SK-N-MC (cell line): Measurements from ENCODE around the gene ORC3.

Experiments
- DNase-seq: peaks from one replicate; pipeline ENCODE4 v3.0.0-alpha.2; 2011; ENCODE audit warnings: low read depth, low spot score
- H3K27ac ChIP-seq: fragments of 200-600 bp; sonication (generic); 2 replicates; pipeline ENCODE4 v1.5.1; 2016; ENCODE audit warnings: mixed run types
- H3K36me3 ChIP-seq: fragments of 200-600 bp; sonication (generic); 2 replicates; pipeline ENCODE4 v1.6.1; 2017; ENCODE audit warnings: antibody characterized with exemption, low read length, mixed read lengths; ENCODE audit not compliant: insufficient read depth
- H3K4me3 ChIP-seq: fragments of 200-600 bp; sonication (generic); 2 replicates; pipeline ENCODE4 v1.5.1; 2016
- H3K9ac ChIP-seq: fragments of 200-600 bp; sonication (generic); 2 replicates; pipeline ENCODE4 v1.8.0; 2017; ENCODE audit warnings: mixed run types, mixed read lengths; ENCODE audit not compliant: insufficient read length
- H3K9me3 ChIP-seq: fragments of 200-600 bp; sonication (generic); 2 replicates; pipeline ENCODE4 v1.6.1; 2017; ENCODE audit warnings: low read depth, mild to moderate bottlenecking, antibody characterized with exemption, low read length, moderate library complexity, mixed read lengths
- EZH2 ChIP-seq: fragments of 200-600 bp; sonication (generic); IDR thresholded peaks from one replicate; pipeline ENCODE4 v1.6.1; 2017; ENCODE audit warnings: antibody characterized with exemption
- FOXP2 ChIP-seq: optimal IDR thresholded peaks from 2 replicates; pipeline ENCODE3; 2011; ENCODE audit warnings: mild to moderate bottlenecking, moderate library complexity; ENCODE audit not compliant: insufficient read depth; ENCODE audit errors: extremely low read length, control extremely low read depth
- POLR2AphosphoS5 ChIP-seq: IDR thresholded peaks from 2 replicates; pipeline ENCODE4 v1.6.1; 2012; ENCODE audit warnings: mild to moderate bottlenecking, low read depth, low read length, borderline replicate concordance

Gene ORC3

DNA sequence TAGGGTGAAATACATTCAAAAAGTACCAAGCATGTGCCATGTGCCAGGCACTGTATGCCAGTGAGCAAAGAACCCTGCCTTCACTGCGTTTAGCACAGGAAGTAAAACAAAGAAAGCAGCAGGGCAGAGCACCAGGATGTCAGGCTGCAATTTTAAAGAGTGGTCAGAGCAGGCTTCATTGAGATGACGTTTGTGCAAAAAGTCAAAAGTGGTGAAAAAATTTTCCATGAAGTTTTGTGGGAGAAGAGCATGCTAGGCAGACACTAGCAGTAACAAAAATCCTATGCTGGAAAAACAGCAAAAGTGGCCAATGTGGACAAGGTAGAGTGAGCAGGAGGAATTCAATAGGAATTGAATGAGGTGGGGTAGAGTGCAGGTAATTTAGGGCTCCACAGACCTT is 80.8 kb downstream of the ORC3 start:
- Histone ChIP-seq H3K36me3 (peaks cover 75% of the 10 kb centered on the region), H3K9me3 (no peaks in the 10 kb centered on the region), H3K9ac (no peak overlapping the region), H3K27ac (no peak overlapping the region), H3K4me3 (no peak overlapping the region)
- TF ChIP-seq EZH2: no peak
- TF ChIP-seq FOXP2: no peak
- TF ChIP-seq POLR2AphosphoS5: no peak
- no peak for DNase-seq

DNA sequence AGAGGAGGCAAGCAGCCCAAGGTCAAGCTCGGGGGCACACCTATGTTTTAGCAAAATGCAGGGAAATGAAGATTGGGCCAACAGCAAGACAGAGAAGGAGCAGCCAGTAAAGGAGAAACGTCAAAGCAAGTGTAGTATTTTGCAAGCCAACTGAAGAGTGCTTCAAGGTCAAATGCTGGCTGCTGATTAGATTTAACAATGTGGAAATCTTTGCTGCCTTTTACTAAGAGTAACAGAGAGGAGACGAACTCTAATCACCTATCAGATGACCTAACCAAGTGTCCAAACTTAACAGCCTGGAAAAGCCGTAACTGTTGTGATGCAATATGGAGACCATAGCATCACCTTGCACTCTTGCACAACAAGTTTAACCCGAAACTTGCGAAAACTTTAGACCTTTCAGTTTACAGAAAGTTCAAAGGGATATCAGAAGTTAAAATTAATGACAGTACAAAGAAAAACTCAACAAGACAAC is 81.7 kb downstream of the ORC3 start:
- H3K9ac ChIP-seq: no peak overlapping the region
- peaks cover 76% of the 10 kb centered on the region for H3K36me3 ChIP-seq
- TF ChIP-seq EZH2 (no peak), FOXP2 (no peak), POLR2AphosphoS5 (no peak)

DNA sequence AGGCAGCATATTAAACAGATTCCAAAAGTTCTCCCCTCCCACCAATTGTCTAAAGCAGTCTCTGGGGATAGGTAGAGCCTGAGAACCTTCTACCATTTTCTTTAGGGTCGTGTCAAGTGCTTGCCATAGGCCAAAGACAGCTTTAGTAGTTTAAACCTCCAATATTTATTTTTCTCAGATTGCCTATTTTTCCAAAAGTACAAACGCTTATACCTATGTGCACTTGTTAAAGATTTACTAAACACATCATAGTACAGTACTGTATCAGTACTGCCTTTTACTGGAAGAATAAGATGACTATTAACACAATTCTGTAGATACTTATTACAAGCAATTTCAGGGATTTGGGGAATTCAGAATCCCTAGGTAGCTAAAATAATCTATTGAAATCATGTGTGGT is 82.7 kb downstream of the ORC3 start:
- no peak for DNase-seq
- Histone ChIP-seq H3K4me3 (no peak overlapping the region), H3K9me3 (no peaks in the 10 kb centered on the region), H3K9ac (no peak overlapping the region), H3K36me3 (peaks cover 70% of the 10 kb centered on the region), H3K27ac (no peak overlapping the region)
- TF ChIP-seq FOXP2: no peak
- TF ChIP-seq POLR2AphosphoS5: no peak
- no peak for TF ChIP-seq EZH2

More for the DNA sequence above, 81.7 kb downstream of the ORC3 start:
- Histone ChIP-seq H3K27ac (no peak overlapping the region), H3K4me3 (no peak overlapping the region), H3K9me3 (no peaks in the 10 kb centered on the region)
- DNase-seq: no peak

GRCh38 chr6:87673237-87673636 is 83.3 kb downstream of the ORC3 start:
- Histone ChIP-seq H3K9ac (no peak overlapping the region), H3K4me3 (no peak overlapping the region), H3K36me3 (peaks cover 70% of the 10 kb centered on the region), H3K9me3 (no peaks in the 10 kb centered on the region), H3K27ac (no peak overlapping the region)
- no peak for DNase-seq
- TF ChIP-seq EZH2 (no peak), POLR2AphosphoS5 (no peak), FOXP2 (no peak)

DNA sequence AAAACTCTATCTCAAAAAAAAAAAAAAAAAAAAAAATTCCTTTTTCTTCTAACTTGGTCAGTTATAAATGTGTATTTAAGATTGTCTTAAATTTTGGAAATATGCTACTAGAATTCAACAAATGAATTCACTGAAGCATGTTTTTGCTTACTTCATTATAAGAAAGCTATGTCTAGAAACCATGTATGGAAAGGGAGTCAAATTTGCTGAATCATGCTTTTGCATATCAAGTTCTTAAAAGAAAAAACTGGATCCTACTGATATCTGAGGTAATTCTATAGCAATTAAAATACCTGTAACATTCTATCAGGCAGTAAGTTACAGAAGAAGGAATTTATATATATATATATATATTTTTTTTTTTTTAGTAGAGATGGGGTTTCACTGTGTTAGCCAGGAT is 84.4 kb downstream of the ORC3 start:
- H3K9ac ChIP-seq: no peak overlapping the region
- no peaks in the 10 kb centered on the region for H3K9me3 ChIP-seq
- H3K4me3 ChIP-seq: no peak overlapping the region
- peaks cover 70% of the 10 kb centered on the region for H3K36me3 ChIP-seq
- 0 out of 2 replicates have a peak overlapping the region, but pooled peaks have one; percentile 77 for H3K27ac ChIP-seq
- DNase-seq: no peak
- TF ChIP-seq FOXP2 (no peak), POLR2AphosphoS5 (no peak), EZH2 (no peak)

DNA sequence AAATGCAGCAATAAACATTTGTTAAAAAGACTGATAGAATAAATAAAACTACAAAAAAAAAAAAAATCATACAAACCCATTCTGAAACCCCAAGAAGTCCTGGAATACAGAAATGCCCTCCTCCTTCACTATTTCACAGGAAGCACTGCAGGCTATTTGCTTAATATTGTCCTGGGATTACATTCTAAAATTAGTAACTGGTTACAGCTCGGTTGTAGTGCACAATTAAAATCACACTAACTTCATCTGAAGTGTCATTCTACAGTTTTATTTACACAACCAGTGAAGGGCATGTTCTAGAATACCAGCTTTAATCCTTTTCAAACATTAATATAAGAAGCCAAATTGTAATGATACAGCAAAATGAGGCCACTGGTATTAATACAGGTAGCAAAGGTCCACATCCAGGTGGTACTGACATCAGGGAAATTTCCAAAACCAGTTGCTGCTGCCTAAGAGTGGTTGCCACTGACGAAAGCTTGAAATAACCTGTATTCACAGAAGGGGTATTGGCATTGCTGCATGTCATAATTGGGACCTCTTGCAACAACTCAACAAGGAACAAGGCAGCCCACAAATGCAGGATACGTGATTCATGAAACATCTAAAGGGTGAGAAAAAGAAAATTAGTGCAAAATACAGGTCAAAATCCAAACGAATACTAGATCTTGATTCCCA is 85.2 kb downstream of the ORC3 start:
- no peak overlapping the region for H3K4me3 ChIP-seq
- no peaks in the 10 kb centered on the region for H3K9me3 ChIP-seq
- no peak for DNase-seq
- no peak overlapping the region for H3K9ac ChIP-seq
- peaks cover 66% of the 10 kb centered on the region for H3K36me3 ChIP-seq
- TF ChIP-seq FOXP2: no peak
- TF ChIP-seq EZH2: no peak
- TF ChIP-seq POLR2AphosphoS5: no peak
- peak overlapping the region; percentile 77 for H3K27ac ChIP-seq

GRCh38 chr6:87682310-87682709 is 92.4 kb downstream of the ORC3 start:
- H3K4me3 ChIP-seq: no peak overlapping the region
- no peak overlapping the region for H3K9ac ChIP-seq
- H3K36me3 ChIP-seq: peaks cover 46% of the 10 kb centered on the region
- DNase-seq: no peak
- no peak for TF ChIP-seq FOXP2
- TF ChIP-seq EZH2: no peak
- no peak for TF ChIP-seq POLR2AphosphoS5
- H3K27ac ChIP-seq: no peak overlapping the region
- no peaks in the 10 kb centered on the region for H3K9me3 ChIP-seq

DNA sequence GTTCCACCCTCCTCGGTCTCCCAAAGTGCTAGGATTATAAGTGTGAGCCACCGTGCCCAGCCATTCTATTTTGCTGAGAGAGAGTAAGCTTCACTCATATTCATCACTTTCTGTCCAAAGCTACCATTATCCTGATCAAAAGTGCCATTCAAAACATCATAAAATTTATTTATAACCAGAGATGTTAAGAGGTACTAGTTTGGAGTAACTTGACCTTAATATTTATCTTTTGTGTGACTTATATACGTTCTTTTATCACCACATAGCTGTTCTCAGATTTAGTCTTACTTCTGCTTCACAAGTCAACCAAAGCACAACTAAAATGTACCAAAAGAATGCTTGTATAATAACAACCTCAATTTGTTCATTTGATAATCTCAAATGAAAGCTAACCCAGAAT is 94.0 kb downstream of the ORC3 start:
- Histone ChIP-seq H3K9ac (no peak overlapping the region), H3K36me3 (peaks cover 34% of the 10 kb centered on the region), H3K27ac (no peak overlapping the region), H3K9me3 (no peaks in the 10 kb centered on the region), H3K4me3 (no peak overlapping the region)
- TF ChIP-seq POLR2AphosphoS5: no peak
- no peak for TF ChIP-seq EZH2
- TF ChIP-seq FOXP2: no peak
- no peak for DNase-seq
